HL-60/S4 treated with retinoic acid at 250 ng/mL for 4 days and 3 days (cell line): ENCODE measurements around the gene TMEM163.
"Not testable (repeated sequence)": the region's sequence is repeated elsewhere in the genome, so short reads cannot be mapped to it uniquely, and the experiment has no call there.

Source experiments
- in situ Hi-C: fragments of 300-500 bp; cut with MboI; formaldehyde crosslinking; loops from 2 replicates; pipeline ENCODE4 v1.7.0; 2022; ENCODE audit warnings: low sequenced_read_pairs

TMEM163 gene

GRCh38 chr2:134539981-134540380 lies 178.8 kb downstream of the TMEM163 start:
- in situ Hi-C loops: no loop called here

- in situ Hi-C loops: no loop called here
These were observed 181.1 kb downstream of the TMEM163 start for GRCh38 chr2:134537702-134538101.

DNA sequence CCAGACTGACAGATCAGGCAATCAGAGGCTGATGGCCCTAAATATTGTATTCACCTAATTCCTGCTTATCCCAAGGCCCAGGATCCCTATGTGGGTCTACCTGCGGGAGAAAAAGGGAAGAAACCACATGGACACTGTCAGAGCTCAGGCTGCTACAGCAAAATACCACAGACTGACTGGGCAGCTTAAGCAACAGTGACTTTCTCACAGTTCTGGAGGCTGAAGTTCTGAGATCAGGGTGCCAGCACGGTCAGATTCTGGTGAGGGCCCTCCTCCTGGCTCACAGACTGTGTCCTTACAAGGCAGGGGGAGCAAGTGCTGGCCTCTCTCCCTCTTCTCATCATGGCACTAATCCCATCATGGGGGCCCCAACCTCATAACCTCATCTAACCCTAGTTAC lies 181.7 kb downstream of the TMEM163 start:
- in situ Hi-C loops: no loop called here

GRCh38 chr2:134536296-134536695 lies 182.5 kb downstream of the TMEM163 start:
- in situ Hi-C loops: no loop called here

DNA sequence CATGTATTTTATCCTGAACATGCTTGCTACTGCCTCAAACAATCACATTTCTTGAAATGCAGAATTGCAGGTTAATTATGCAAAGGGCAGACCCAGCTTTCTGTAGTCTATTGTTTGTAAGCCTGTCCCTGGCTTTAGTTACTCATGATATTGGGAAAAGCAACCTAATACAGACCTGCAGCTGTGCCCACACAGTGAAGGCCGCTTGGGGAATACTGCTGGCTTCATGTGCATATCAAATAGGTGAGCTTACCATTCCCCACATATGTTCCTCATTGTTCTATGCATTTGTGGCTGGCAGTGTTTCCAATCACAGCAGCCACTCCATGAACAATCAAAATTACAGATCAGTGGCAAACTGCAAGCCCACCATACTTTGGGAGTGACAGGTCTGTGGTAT lies 186.3 kb downstream of the TMEM163 start:
- in situ Hi-C loops: no loop called here

DNA sequence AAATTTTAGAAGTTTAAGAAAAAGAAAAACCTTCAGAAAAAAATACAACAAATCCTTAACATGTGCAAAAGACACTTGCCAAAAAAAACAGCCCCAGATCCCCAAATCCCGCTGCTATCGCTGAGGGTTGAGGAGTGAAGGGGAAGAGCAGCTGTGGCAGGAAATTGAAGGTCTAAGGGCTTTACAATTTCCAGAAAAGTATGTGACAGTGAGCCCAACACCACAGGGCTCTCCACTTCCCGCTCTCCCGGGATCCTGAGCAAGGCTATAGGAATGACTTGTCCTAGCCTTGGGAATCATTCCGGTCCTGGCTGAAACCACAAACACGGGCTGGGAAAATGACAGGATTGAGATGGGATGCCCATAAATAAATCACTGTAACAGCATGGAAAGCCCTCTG lies 191.4 kb downstream of the TMEM163 start:
- in situ Hi-C loops: no loop called here

- in situ Hi-C loops: no loop called here
These were observed 196.0 kb downstream of the TMEM163 start for GRCh38 chr2:134522496-134523455.

DNA sequence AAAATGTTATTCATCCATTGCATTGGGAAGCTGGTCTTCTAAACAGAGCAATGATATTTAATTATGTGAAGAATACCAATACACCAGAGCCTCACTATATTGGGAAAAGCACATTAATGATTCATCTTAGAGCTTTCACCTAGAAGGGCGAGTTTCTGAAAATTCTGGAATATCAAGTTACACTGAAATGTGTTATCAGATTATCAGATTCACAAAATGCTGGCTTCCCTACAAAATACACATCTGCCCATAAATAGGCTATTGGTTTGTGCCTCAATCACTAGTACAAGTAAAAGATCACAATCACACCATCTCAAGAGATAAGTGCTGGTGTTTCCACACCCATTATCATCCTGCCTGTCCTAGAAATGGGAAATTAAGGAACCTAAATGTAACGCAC lies 200.7 kb downstream of the TMEM163 start:
- in situ Hi-C loops: no loop called here

- in situ Hi-C loops: no loop called here
These were observed 203.7 kb downstream of the TMEM163 start for GRCh38 chr2:134515137-134515536.

- in situ Hi-C loops: no loop called here
These were observed 205.4 kb downstream of the TMEM163 start for GRCh38 chr2:134513465-134513804.

- in situ Hi-C loops: no loop called here
These were observed 205.9 kb downstream of the TMEM163 start for GRCh38 chr2:134512734-134513464.

GRCh38 chr2:134508391-134508790 lies 210.4 kb downstream of the TMEM163 start:
- in situ Hi-C loops: no loop called here

DNA sequence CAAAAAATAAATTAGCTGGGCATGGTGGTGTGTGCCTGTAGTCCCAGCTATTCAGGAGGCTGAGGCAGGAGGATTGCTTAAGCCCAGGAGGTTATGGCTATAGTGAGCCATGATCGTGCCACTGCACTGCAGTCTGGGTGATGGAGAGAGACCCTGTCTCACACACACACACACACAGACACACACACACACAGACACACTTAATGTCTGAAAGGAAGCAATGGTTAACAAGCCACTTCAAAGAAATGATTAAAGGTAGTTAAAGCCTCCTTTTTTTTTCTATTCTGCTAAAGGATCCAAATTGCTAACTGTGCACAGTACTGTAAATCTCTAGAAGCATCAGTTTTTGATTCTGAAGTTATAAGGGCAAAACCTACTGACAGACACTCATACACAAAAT lies 211.1 kb downstream of the TMEM163 start:
- in situ Hi-C loops: no loop called here

DNA sequence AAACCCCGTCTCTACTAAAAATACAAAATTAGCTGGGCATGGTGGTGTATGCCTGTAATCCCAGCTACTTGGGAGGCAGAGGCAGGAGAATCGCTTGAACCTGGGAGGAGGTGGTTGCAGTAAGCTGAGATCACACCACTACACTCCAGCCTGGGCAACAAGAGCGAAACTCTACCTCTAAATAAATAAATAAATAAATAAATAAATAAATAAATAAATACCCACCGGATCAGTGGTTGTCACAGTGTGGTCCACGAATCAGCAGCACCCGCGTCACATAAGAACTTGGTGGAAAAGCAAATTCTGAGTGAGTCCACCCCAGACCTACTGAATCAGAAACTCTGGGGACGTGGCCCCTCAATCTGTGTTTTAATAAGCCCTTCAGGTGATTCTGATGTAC lies 211.6 kb downstream of the TMEM163 start:
- in situ Hi-C loops: not testable (repeated sequence)

GRCh38 chr2:134505446-134505845 lies 213.4 kb downstream of the TMEM163 start:
- in situ Hi-C loops: no loop called here

DNA sequence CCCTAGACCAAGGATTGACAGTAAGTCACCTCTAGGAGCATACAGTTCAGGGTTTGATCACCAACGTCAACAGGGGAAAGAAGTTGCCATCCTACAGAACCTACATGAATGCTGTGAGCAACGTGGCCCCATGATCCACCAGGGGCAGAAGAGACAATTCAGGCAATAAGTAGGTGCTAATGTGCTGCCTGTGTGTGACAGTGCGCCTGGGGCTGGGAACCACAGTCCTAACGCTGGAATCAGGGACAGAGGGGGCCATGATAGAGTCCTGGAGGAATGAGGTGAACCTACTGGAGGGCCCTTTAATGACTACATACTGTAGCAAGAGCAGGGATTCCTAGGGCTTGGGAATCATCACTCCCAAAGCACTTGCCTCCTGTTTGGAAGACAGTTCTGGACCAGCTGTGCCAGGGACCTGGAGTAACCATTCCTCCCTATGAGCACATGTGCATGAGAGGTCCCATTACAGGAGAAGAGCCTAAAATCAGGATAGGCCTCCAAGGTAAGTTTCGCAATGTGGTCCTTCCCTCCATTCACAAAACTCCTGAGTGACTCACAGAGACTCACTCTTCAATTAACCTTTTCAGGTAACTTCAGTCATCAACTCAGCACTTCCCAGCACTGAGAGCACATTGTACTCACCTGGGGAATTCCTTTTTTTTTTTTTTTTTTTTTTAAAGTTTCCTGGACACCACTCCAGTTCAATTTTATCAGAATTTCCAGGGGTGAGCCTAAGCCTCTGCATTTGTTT lies 214.0 kb downstream of the TMEM163 start:
- in situ Hi-C loops: no loop called here

DNA sequence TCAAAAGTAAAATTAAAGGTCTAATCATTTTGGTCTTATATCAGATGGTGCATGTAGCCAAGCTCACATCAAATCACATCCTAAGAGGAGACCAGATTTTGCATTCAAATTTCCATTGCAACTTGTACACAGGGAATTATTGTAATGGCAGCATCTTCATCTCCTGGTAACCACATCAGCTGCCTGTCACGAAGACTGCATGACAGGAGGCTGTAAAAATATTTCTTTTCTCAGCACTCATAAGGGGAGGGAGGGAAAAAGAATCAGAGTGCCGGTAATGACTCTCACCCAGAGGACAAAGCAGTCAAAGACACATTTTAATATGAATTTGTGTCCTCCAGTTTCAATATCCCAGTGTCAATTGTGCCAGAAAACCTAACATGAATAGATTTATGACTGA lies 216.7 kb downstream of the TMEM163 start:
- in situ Hi-C loops: no loop called here

DNA sequence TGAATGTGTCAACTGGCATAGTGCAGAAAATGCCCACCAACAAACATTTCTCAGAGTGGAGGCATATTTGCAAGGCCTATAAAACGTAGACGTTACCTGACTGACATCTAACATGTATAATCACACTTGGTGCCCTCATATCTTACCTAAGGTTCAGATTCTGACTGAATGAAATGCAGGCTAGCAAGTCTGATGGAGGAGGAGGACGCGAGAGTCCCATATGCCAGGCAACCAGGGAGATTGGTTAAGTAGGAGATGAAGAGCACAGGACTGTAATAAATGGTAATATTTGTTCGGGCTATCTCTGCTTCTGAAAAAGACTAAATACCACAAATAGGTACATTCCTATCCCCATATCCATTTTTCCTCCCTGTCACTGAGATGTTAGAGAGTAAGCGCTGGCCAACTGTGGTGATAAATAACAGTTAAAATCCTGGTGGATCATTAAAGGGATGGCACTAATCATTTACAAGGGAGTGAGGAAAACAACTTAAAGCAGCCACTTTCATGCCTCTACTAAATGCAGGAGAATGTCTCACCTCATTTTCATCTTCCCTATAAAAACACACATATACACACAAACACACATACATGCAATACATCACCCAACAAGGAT lies 217.2 kb downstream of the TMEM163 start:
- in situ Hi-C loops: no loop called here

GRCh38 chr2:134500211-134500935 lies 218.4 kb downstream of the TMEM163 start:
- in situ Hi-C loops: no loop called here

DNA sequence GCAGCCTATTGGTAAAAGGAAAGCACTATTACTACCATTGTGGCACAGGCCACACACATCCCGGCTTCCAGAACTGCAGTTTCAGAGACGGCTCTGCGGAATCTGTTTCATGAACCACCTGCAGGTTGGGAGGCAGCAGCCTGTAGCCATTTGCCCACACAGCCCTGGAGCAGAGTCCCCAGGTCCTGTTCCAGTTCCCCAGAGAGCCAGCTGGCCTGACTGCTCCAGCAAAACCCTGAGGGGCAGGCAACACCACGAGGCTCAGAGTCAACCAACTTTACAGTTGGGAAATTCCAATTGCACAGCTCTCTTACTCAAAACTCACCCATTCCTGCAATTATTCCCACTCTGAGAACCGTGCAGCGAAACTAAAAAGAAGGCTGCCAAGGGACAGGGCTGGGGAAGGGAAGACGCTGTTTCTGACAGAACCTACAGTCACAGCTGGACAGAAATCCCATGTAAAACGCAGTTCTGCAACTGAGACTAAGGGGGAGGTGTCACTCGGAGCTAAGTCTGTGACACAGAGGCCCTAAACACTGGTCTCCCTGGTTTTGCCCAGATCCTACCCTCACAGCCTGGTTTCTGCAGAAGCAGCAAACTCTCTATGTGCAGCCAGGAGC lies 219.4 kb downstream of the TMEM163 start:
- in situ Hi-C loops: no loop called here
